IPS-NIHi7 (cell line): ENCODE measurements around the gene COX7A1.
A peak's percentile ranks its signal among the peaks of the same experiment; 100 is the strongest.
"Not testable (repeated sequence)": the region's sequence is repeated elsewhere in the genome, so short reads cannot be mapped to it uniquely, and the experiment has no call there.

ENCODE experiments used
- DNase-seq: peaks from one replicate; pipeline ENCODE4 v3.0.0; 2012; ENCODE audit warnings: mixed read lengths; ENCODE audit errors: extremely low spot score

COX7A1 gene

DNA sequence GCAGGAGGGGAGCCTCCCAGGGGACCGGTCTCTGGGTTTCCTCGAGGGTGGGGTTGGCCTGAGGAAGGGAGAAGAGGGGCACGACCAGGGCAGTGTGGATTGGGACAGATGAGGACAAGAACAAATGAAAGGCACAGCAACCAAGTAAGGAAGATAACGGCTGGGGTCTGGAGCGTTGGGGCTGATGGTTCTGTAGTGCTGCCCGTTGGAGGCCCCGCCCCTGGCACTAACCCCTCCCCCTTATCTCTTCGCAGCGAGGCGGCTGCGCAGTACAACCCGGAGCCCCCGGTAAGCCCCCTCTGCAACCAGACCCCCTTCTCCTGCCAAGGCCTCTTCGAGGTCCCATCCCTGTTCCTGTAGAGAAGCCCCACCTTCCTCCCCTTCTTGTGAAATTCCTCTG is 10.2 kb downstream of the COX7A1 start:
- DNase-seq = no peak

GRCh38 chr19:36141039-36141927 is 11.0 kb downstream of the COX7A1 start:
- peak; percentile 91 for DNase-seq

GRCh38 chr19:36140304-36141038 is 11.8 kb downstream of the COX7A1 start:
- peak; percentile 79 for DNase-seq

GRCh38 chr19:36139473-36140303 is 12.6 kb downstream of the COX7A1 start, which contains the start of gene CAPNS1:
CAPNS1 (plus strand) TSS chr19:36140066; CDS start chr19:36141012, 946 bp downstream.
- DNase-seq = peak; percentile 96

DNA sequence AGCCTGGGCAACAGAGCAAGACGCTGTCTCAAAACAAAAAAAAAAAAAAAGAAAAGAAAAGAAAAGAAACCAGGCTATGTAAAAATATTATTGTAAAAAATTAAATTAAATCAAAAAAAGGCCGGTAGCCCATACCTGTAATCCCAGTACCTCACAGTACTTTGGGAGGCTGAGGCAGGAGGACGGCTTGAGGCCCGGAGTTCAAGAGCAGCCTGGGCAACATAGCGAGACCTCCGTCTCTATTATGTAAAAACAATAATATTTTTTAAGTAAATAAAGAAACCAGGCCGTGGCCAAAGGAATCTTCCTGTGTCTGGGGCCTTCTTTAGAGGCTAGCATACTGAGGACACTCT is 13.2 kb downstream of the COX7A1 start:
- no peak for DNase-seq

DNA sequence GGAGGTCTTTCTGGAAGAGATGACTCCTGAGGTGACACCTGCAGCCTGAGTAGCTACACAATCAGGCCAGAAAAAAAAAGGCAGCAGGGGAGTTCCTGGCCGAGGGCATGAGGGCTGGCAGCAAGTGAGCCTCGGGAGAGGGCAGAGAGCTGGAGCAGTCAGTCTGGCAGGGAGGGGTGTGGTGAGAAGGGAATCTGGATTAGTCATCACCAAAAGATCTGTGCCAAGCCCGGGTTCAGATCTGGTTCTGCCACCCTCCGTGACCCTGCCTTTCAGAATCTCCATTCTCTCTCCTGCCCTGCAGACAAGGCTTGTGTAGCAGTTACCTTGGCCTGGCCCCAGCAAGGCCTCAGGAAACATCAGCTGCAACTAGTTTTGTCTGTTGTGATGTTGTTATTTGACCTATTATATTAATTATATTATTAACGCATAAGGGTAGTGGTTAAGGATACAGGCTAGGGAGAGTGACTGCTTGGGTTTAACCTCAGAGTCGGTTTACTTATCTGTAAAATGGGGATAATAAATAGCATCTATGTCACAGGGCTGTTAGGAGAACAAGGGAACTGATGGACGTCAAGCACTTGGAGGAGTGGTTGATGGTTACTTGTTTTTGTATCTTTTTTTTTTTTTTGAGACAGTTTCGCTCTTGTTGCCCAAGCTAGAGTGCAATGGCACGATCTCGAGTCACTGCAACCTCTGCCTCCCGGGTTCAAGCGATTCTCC is 15.1 kb downstream of the COX7A1 start:
- DNase-seq = no peak

- DNase-seq = not testable (repeated sequence)
These were observed 17.4 kb downstream of the COX7A1 start for GRCh38 chr19:36134867-36135266.

DNA sequence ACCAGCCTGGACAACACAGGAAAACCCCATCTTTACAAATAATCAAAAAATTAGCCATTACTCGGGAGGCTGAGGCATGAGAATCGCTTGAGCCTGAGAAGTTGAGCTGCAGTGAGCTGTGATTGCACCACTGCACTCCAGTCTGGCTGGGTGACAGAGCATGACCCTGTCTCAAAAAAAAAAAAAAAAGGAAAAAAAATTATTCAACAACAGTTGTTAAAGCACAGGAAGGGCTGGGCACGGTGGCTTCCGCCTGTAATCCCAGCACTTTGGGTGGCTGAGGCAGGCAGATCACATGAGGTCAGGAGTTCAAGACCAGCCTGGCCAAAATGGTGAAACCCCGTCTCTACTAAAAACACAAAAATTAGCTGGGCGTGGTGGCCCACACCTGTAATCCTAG is 21.0 kb downstream of the COX7A1 start:
- not testable (repeated sequence) for DNase-seq

GRCh38 chr19:36128392-36128736 is 23.9 kb downstream of the COX7A1 start:
- DNase-seq = no peak

GRCh38 chr19:36125557-36125956 is 26.7 kb downstream of the COX7A1 start:
- no peak for DNase-seq

- no peak for DNase-seq
These were observed 30.6 kb downstream of the COX7A1 start for GRCh38 chr19:36121486-36122124.

GRCh38 chr19:36120984-36121358 is 31.3 kb downstream of the COX7A1 start:
- no peak for DNase-seq

DNA sequence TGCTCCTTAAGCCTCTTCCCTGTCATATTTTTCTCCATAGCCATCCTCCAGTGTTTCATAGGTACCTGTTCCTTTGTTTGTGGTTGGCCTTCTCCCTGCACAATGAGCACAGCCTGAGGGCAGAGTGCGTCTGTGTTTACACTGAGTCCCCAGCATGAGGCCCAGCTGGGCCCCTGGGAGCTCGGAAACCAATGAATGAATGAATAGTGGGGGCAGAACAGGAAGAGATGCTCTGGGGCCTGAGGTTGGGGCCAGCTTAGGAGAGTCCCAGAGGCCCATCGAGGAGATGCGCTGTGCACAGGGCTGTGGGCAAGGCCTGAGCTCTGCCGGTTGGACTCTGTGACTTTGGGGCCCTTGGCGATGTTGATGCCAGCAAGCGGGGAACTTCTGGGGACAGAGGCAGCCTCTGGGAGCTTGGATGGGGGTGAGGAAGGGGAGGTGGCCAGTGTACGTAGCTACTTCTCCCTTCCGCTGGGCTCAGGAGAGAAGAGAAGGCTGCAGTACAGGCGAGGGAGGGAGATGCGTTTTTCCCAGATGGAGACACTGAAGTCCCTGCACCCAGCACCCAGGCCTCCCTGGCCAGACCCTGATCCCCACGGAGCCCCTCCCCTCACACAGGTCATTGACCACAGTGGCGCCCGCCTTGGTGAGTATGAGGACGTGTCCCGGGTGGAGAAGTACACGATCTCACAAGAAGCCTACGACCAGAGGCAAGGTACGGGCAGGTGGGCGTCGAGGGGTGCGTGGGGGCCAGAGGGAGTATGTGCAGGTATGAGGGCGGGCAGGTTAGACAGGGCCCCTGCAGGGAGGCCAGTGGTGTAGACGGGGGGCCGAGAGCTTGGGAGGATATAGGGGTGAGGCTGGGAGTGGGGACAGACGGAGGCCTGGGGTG is 31.9 kb downstream of the COX7A1 start:
- DNase-seq = no peak

DNA sequence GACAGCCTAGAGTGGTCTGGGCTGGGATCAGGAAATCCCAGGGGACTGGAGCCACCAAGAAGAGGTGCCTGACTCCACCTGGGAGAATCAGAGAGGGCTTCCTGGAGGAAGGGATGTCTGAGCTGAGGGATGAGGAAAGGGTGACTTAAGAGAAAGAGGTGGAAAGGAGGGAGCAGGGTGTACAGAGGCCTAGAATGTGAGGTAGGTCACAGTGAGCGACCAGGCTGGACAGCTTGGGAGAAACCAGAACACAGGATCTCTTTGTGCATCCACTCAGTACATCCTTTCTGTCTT is 36.0 kb downstream of the COX7A1 start:
- no peak for DNase-seq

- peak; percentile 75 for DNase-seq
These were observed 36.5 kb downstream of the COX7A1 start, which contains the start of gene TBCB for GRCh38 chr19:36115453-36116343. TBCB (plus strand) TSS chr19:36115468; CDS start chr19:36115561, 93 bp downstream.

DNA sequence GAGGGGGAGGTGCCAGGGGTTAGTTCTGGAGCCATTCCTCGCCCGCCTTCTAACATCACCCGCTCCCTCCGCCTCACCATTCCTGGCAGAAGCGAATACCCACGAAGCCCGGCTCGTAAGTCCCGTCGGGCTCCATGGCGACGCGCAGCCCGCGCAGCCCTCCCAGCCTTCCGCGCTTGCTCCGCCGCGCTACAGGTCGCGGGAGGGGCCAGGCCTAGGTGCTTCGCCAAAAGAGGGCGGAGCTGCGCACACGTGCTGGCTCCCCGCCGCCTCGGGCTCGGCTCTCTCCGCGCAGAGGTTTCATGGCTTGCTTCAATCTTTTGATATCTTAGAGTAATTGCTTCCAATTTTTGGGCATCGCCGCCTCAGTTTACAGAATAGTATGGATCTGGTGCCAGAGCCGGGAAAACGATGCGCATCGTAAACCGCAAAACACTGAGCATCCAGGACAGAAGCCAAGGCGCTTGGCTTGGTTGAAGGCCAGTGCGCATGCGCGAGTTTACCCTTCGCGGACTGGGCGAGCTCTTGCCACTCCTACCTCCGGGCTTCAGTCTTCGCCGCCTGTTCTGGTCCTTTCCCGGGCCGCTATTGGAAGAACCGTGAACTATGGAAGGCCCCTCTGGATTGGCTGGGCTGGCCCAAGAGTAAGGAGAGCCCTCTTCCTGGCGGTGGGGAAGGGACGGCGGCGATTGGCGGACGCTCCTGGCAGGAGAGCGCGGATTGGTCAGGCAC is 37.4 kb downstream of the COX7A1 start, which contains the start of gene POLR2I:
Gene POLR2I (minus strand): TSS at position 155 of the 732 bp plus-strand sequence. CDS start 19 bp downstream, at position 136.
- peak; percentile 99 for DNase-seq

- DNase-seq = peak; percentile 42
These were observed 38.1 kb downstream of the COX7A1 start for GRCh38 chr19:36113894-36114720.
